K562 (cell line): ENCODE measurements around the gene SRC. TPM values are rescaled to one million over a fixed set of nuclear protein-coding genes. Genes with fewer than 3 reads are reported as not detected.
A peak's percentile ranks its signal among the peaks of the same experiment; 100 is the strongest.

Experiments
- ERF ChIP-seq: fragments of 450-650 bp; formaldehyde crosslinking; IDR thresholded peaks from 2 replicates; pipeline ENCODE4 v1.4.0; 2020; ENCODE audit warnings: mild to moderate bottlenecking, mixed read lengths
- ESRRA ChIP-seq: fragments of 450-650 bp; IDR thresholded peaks from 2 replicates; pipeline ENCODE4 v1.6.1; 2014; ENCODE audit warnings: low read depth, mild to moderate bottlenecking, moderate library complexity, borderline replicate concordance
- HBP1 ChIP-seq: fragments of 450-650 bp; formaldehyde crosslinking; IDR thresholded peaks from 2 replicates; pipeline ENCODE4 v1.4.0; 2022; ENCODE audit warnings: missing genetic modification characterization
- JUN ChIP-seq, 2 experiments: sonication (generic) in 1 of 2; formaldehyde crosslinking in 1 of 2; IDR thresholded peaks; 2 replicates each; pipeline versions ENCODE4 v1.6.1 to v1.8.0; 2012 to 2022; ENCODE audit warnings: borderline replicate concordance in 2 of 2, mild to moderate bottlenecking in 2 of 2, improper control_type of control experiment in 1 of 2, low read depth in 1 of 2, low read length in 1 of 2, missing genetic modification reagents in 1 of 2
- MAFK ChIP-seq: IDR thresholded peaks from 2 replicates; pipeline ENCODE4 v1.6.1; 2011; ENCODE audit warnings: low read length, improper control_type of control experiment
- MITF ChIP-seq: IDR thresholded peaks from 2 replicates; pipeline ENCODE4 v1.6.1; 2014; ENCODE audit warnings: antibody characterized with exemption
- NFIC ChIP-seq: fragments of 450-650 bp; IDR thresholded peaks from 2 replicates; pipeline ENCODE4 v1.6.1; 2017; ENCODE audit warnings: mild to moderate bottlenecking, inconsistent platforms
- PHTF2 ChIP-seq: fragments of 250-450 bp; sonication (Bioruptor Pico); IDR thresholded peaks from 2 replicates; pipeline ENCODE4 v1.5.0; 2021; ENCODE audit warnings: mild to moderate bottlenecking
- RBM25 ChIP-seq: fragments of 200-400 bp; formaldehyde crosslinking; IDR thresholded peaks from 2 replicates; pipeline ENCODE4 v1.6.1; 2018; ENCODE audit warnings: low read length, low read depth, moderate library complexity; ENCODE audit not compliant: severe bottlenecking
- RFX7 ChIP-seq: fragments of 250-450 bp; sonication (Bioruptor Pico); IDR thresholded peaks from 2 replicates; pipeline ENCODE4 v1.5.1; 2021; ENCODE audit warnings: mild to moderate bottlenecking
- TAF7 ChIP-seq: fragments of 450-650 bp; IDR thresholded peaks from 2 replicates; pipeline ENCODE4 v1.6.1; 2016; ENCODE audit warnings: missing genetic modification characterization, missing compliant biosample characterization
- TARDBP ChIP-seq: fragments of 450-650 bp; IDR thresholded peaks from 2 replicates; pipeline ENCODE4 v1.6.1; 2016
- THAP7 ChIP-seq: fragments of 250-450 bp; sonication (Bioruptor Pico); IDR thresholded peaks from 2 replicates; pipeline ENCODE4 v1.5.0; 2021
- ZBED1 ChIP-seq: IDR thresholded peaks from 2 replicates; pipeline ENCODE4 v1.6.1; 2014
- ZC3H8 ChIP-seq: fragments of 450-650 bp; IDR thresholded peaks from 2 replicates; pipeline ENCODE4 v1.6.1; 2017
- ZNF696 ChIP-seq: fragments of 250-450 bp; sonication (Bioruptor Pico); conservative IDR thresholded peaks from 2 replicates; pipeline ENCODE4 v1.4.0; 2020; ENCODE audit warnings: mild to moderate bottlenecking, moderate library complexity
- polyA plus RNA-seq, 8 experiments: library from polyadenylated mRNA; depleted of rRNA in 4 of 8; stranded (reverse) in 5 of 8; unstranded in 3 of 8; fragments of >200 nt; fragmentation: Nextera tagmentation in 2 of 8; fragmentation: Illumina TruSeq in 1 of 8; extraction: Ambion mirVana in 2 of 8; extraction: Trizol in 1 of 8; gene quantifications; 2 replicates each; pipeline versions ENCODE4 v1.2.1 to v1.2.3, GENCODE V29; 2011 to 2014; ENCODE audit warnings: inconsistent platforms in 1 of 8, missing spikeins in 1 of 8
- total RNA-seq, 7 experiments: library from RNA; depleted of rRNA in 6 of 7; stranded (reverse); fragments of >200 nt in 6 of 7; fragmentation: Illumina TruSeq in 2 of 7; extraction: Trizol in 2 of 7; gene quantifications; 2 replicates each; pipeline versions ENCODE4 v1.2.1 to v1.2.3, GENCODE V29; 2011 to 2021; ENCODE audit warnings: low replicate concordance in 1 of 7
- TF ChIP-seq, protein P1 (sequence below): sonication (generic); formaldehyde crosslinking; IDR thresholded peaks from 2 replicates; pipeline ENCODE4 v1.8.1; 2022; ENCODE audit warnings: missing genetic modification reagents
- TF ChIP-seq, protein P2 (sequence below): fragments of 250-450 bp; sonication (Bioruptor Pico); IDR thresholded peaks from 2 replicates; pipeline ENCODE4 v1.8.0; 2021; ENCODE audit warnings: borderline replicate concordance, mild to moderate bottlenecking, moderate library complexity; ENCODE audit not compliant: poor library complexity, severe bottlenecking
- TF ChIP-seq, protein P3 (sequence below): fragments of 250-450 bp; sonication (Bioruptor Pico); IDR thresholded peaks from 2 replicates; pipeline ENCODE4 v1.8.0; 2022; ENCODE audit warnings: inconsistent platforms, mild to moderate bottlenecking, moderate library complexity, borderline replicate concordance
- TF ChIP-seq, protein P4 (sequence below): sonication (generic); formaldehyde crosslinking; IDR thresholded peaks from 2 replicates; pipeline ENCODE4 v1.8.1; 2023; ENCODE audit warnings: mild to moderate bottlenecking, missing genetic modification reagents

SRC gene
- total and polyA plus RNA-seq, 9 of the 15 experiments (the other 6 are each of a cell fraction or from before 2014, with no cell fraction given), result 0.06 to 8.5 (median 3.1) TPM

DNA sequence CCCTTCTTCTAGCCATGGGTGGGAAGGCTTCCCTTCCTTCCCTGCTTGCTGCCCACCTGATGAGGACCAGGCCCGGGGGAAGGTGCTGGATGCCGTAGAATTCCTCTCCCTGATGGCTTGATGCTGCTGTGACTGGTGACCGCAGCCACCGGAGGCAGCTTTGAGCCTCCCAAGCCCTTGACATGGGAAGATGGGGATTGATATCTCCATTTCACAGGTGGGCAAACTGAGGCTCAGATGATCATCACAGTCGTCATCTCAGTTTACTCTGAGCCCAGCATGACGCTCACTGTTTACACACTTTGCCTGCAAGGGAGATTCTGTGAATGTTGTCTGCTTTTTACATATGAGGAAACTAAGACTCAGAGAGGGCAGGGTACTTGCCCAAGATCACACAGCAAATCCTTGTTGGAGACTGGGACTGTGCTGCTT lies 43.9 kb downstream of the SRC start (continued):
- no peak for TF ChIP-seq JUN (IDR thresholded peaks at IDR 0.05; ENCODE audit: borderline replicate concordance, low read depth, low read length)
- TF ChIP-seq JUN (CRISPR knock-in tag; IDR thresholded peaks at IDR 0.05; ENCODE audit: borderline replicate concordance), result no peak
- TF ChIP-seq ZC3H8, result no peak
- no peak for TF ChIP-seq MITF
- TF ChIP-seq ESRRA, result peak; percentile 35; the same call in 1 of the 2 replicates
- 0 out of 2 replicates have a peak, but pooled peaks have one; percentile 11 for TF ChIP-seq NFIC
- no peak for TF ChIP-seq ZBED1
- no peak for TF ChIP-seq MAFK
- no peak for TF ChIP-seq PHTF2 (CRISPR knock-in tag)
- TF ChIP-seq HBP1 (CRISPR knock-in tag), result no peak
- no peak for TF ChIP-seq THAP7 (CRISPR knock-in tag)
- TF ChIP-seq TARDBP, result no peak
- TF ChIP-seq RFX7, result no peak
- TF ChIP-seq, protein P1, sequence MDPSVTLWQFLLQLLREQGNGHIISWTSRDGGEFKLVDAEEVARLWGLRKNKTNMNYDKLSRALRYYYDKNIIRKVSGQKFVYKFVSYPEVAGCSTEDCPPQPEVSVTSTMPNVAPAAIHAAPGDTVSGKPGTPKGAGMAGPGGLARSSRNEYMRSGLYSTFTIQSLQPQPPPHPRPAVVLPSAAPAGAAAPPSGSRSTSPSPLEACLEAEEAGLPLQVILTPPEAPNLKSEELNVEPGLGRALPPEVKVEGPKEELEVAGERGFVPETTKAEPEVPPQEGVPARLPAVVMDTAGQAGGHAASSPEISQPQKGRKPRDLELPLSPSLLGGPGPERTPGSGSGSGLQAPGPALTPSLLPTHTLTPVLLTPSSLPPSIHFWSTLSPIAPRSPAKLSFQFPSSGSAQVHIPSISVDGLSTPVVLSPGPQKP (CRISPR knock-in tag), result no peak
- TF ChIP-seq TAF7 (tag), result no peak
- TF ChIP-seq, protein P2, sequence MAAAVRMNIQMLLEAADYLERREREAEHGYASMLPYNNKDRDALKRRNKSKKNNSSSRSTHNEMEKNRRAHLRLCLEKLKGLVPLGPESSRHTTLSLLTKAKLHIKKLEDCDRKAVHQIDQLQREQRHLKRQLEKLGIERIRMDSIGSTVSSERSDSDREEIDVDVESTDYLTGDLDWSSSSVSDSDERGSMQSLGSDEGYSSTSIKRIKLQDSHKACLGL (CRISPR knock-in tag), result no peak
- TF ChIP-seq ZNF696 (CRISPR knock-in tag), result no peak
- TF ChIP-seq ERF, result no peak
- TF ChIP-seq, protein P3, sequence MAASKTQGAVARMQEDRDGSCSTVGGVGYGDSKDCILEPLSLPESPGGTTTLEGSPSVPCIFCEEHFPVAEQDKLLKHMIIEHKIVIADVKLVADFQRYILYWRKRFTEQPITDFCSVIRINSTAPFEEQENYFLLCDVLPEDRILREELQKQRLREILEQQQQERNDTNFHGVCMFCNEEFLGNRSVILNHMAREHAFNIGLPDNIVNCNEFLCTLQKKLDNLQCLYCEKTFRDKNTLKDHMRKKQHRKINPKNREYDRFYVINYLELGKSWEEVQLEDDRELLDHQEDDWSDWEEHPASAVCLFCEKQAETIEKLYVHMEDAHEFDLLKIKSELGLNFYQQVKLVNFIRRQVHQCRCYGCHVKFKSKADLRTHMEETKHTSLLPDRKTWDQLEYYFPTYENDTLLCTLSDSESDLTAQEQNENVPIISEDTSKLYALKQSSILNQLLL (CRISPR knock-in tag), result no peak
- TF ChIP-seq RBM25, result peak; percentile 98
- TF ChIP-seq, protein P4, sequence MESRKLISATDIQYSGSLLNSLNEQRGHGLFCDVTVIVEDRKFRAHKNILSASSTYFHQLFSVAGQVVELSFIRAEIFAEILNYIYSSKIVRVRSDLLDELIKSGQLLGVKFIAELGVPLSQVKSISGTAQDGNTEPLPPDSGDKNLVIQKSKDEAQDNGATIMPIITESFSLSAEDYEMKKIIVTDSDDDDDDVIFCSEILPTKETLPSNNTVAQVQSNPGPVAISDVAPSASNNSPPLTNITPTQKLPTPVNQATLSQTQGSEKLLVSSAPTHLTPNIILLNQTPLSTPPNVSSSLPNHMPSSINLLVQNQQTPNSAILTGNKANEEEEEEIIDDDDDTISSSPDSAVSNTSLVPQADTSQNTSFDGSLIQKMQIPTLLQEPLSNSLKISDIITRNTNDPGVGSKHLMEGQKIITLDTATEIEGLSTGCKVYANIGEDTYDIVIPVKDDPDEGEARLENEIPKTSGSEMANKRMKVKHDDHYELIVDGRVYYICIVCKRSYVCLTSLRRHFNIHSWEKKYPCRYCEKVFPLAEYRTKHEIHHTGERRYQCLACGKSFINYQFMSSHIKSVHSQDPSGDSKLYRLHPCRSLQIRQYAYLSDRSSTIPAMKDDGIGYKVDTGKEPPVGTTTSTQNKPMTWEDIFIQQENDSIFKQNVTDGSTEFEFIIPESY (CRISPR knock-in tag), result peak; percentile 100
